IMR-90 (cell line): Measurements from ENCODE around the gene GBE1. TPM values are rescaled to one million over a fixed set of nuclear protein-coding genes. Genes with fewer than 3 reads are reported as not detected.

Source experiments
- ATAC-seq: fragments of 200-7000 bp; cut with Tn5 transposase; 2 replicates; pipeline ENCODE4 v1.9.1; 2020; ENCODE audit warnings: low read depth, mild to moderate bottlenecking, moderate library complexity
- BruUV-seq: library from RNA; stranded (reverse); fragments of 400-500 nt; replicated peaks from 2 replicates; lab custom pipeline; 2021; lab: Mats Ljungman, UMichigan
- CTCF ChIA-PET: fragments of 300-600 bp; formaldehyde crosslinking; extraction: SDS; loops from one replicate; lab custom pipeline; 2021; ENCODE audit warnings: antibody characterized with exemption; lab: Yijun Ruan, JAX
- POLR2A ChIA-PET: fragments of 300-600 bp; sonication (Branson Sonifier 250); formaldehyde crosslinking; loops from one replicate; lab custom pipeline; 2022; ENCODE audit warnings: antibody characterized with exemption; ENCODE audit not compliant: unreplicated experiment; lab: Charles Lee
- DNase-seq: peaks from one replicate; pipeline ENCODE4 v3.0.0; 2013
- H2AFZ ChIP-seq: replicated peaks from 2 replicates; pipeline ENCODE3; 2013; ENCODE audit warnings: low read length, mild to moderate bottlenecking; ENCODE audit not compliant: poor library complexity
- H2AK5ac ChIP-seq: 2 replicates; pipeline ENCODE4 v1.6.1; 2013; ENCODE audit warnings: low read depth, low read length, inconsistent platforms
- H2AK9ac ChIP-seq: replicated peaks from 2 replicates; pipeline ENCODE3; 2013; ENCODE audit warnings: mild to moderate bottlenecking, low read depth, low read length, moderate library complexity; ENCODE audit not compliant: poor library complexity
- H2BK120ac ChIP-seq: 2 replicates; pipeline ENCODE4 v1.6.1; 2013; ENCODE audit warnings: low read depth, low read length, inconsistent platforms
- H2BK15ac ChIP-seq: 3 replicates; pipeline ENCODE4 v1.6.1; 2013; ENCODE audit warnings: low read depth, low read length, inconsistent platforms
- H2BK20ac ChIP-seq: 2 replicates; pipeline ENCODE4 v1.6.1; 2013; ENCODE audit warnings: low read depth, mild to moderate bottlenecking, inconsistent platforms, low read length, moderate library complexity
- H2BK5ac ChIP-seq: 2 replicates; pipeline ENCODE4 v1.6.1; 2013; ENCODE audit warnings: mild to moderate bottlenecking, low read depth, low read length, inconsistent platforms; ENCODE audit not compliant: poor library complexity, severe bottlenecking
- H3K14ac ChIP-seq: replicated peaks from 2 replicates; pipeline ENCODE4 v1.6.1; 2013; ENCODE audit warnings: low read depth, low read length, inconsistent platforms
- H3K18ac ChIP-seq: 2 replicates; pipeline ENCODE4 v1.6.1; 2013; ENCODE audit warnings: low read depth, low read length, control low read depth
- H3K23ac ChIP-seq: 2 replicates; pipeline ENCODE4 v1.6.1; 2013; ENCODE audit warnings: low read depth, low read length, inconsistent platforms
- H3K27ac ChIP-seq: 2 replicates; pipeline ENCODE4 v1.5.1; 2013; ENCODE audit warnings: mild to moderate bottlenecking, control low read depth, low read length; ENCODE audit not compliant: insufficient read depth
- H3K27me3 ChIP-seq: 2 replicates; pipeline ENCODE4 v1.6.1; 2013; ENCODE audit warnings: low read length; ENCODE audit not compliant: control insufficient read depth, insufficient read depth
- H3K36me3 ChIP-seq: 2 replicates; pipeline ENCODE4 v1.6.1; 2013; ENCODE audit warnings: low read length, mixed read lengths; ENCODE audit not compliant: control insufficient read depth, insufficient read depth
- H3K4ac ChIP-seq: 2 replicates; pipeline ENCODE4 v1.6.1; 2013; ENCODE audit warnings: low read depth, low read length, inconsistent platforms
- H3K4me1 ChIP-seq: 2 replicates; pipeline ENCODE4 v1.6.1; 2013; ENCODE audit warnings: low read length, mixed read lengths; ENCODE audit not compliant: control insufficient read depth, insufficient read depth
- H3K4me2 ChIP-seq: 2 replicates; pipeline ENCODE4 v1.6.1; 2013; ENCODE audit warnings: low read depth, mild to moderate bottlenecking, control low read depth, low read length, moderate library complexity
- H3K4me3 ChIP-seq: 2 replicates; pipeline ENCODE4 v1.5.1; 2013; ENCODE audit warnings: low read depth, mild to moderate bottlenecking, control low read depth, low read length, moderate library complexity; ENCODE audit not compliant: insufficient read depth
- H3K56ac ChIP-seq: 2 replicates; pipeline ENCODE4 v1.6.1; 2013; ENCODE audit warnings: low read length, inconsistent platforms; ENCODE audit not compliant: insufficient read depth; ENCODE audit errors: extremely low read depth
- H3K79me1 ChIP-seq, 2 experiments: 2 replicates each; pipeline ENCODE4 v1.6.1; 2013; ENCODE audit warnings: low read length in 2 of 2, inconsistent platforms in 1 of 2, low read depth in 1 of 2
- H3K9ac ChIP-seq: 2 replicates; pipeline ENCODE4 v1.6.1; 2013; ENCODE audit warnings: low read depth, low read length, control low read depth
- H3K9me1 ChIP-seq: 2 replicates; pipeline ENCODE4 v1.6.1; 2013; ENCODE audit warnings: low read length, inconsistent platforms; ENCODE audit not compliant: insufficient read depth
- H3K9me3 ChIP-seq: 2 replicates; pipeline ENCODE4 v1.6.1; 2013; ENCODE audit warnings: low read length; ENCODE audit not compliant: control insufficient read depth, insufficient read depth
- H4K20me1 ChIP-seq: 2 replicates; pipeline ENCODE4 v1.6.1; 2013; ENCODE audit warnings: low read length, inconsistent platforms; ENCODE audit not compliant: insufficient read depth
- H4K5ac ChIP-seq: 2 replicates; pipeline ENCODE4 v1.6.1; 2013; ENCODE audit warnings: mild to moderate bottlenecking, low read depth, low read length, control low read depth
- H4K8ac ChIP-seq, 2 experiments: 2 replicates each; pipeline ENCODE4 v1.6.1; 2013; ENCODE audit warnings: low read depth in 2 of 2, low read length in 2 of 2, control low read depth in 1 of 2, inconsistent platforms in 1 of 2
- H4K91ac ChIP-seq: 2 replicates; pipeline ENCODE4 v1.6.1; 2013; ENCODE audit warnings: low read depth, low read length, inconsistent platforms; ENCODE audit not compliant: insufficient read depth
- BHLHE40 ChIP-seq: fragments of 150-350 bp; IDR thresholded peaks from 2 replicates; pipeline ENCODE4 v1.6.1; 2016; ENCODE audit warnings: mild to moderate bottlenecking, low read depth, low read length
- RCOR1 ChIP-seq: IDR thresholded peaks from 2 replicates; pipeline ENCODE4 v1.6.1; 2012; ENCODE audit warnings: mild to moderate bottlenecking, low read length, improper control_type of control experiment; ENCODE audit not compliant: insufficient replicate concordance
- WGBS, 2 experiments: methylation state at CpG; one replicate each; pipeline versions ENCODE4 v1.1.5 to v1.1.7; 2013; ENCODE audit warnings: missing lambda C conversion rate in 2 of 2; ENCODE audit not compliant: insufficient read length in 1 of 2; ENCODE audit errors: extremely low coverage in 2 of 2; 5-methylcytosine and 5-hydroxymethylcytosine counted together
- dilution Hi-C: fragments of 300-500 bp; cut with HindIII; formaldehyde crosslinking; loops from one replicate; pipeline ENCODE4 v1.14.3; 2018; ENCODE audit warnings: low sequenced_read_pairs; ENCODE audit not compliant: unreplicated experiment
- in situ Hi-C: fragments of 300-500 bp; cut with MboI; formaldehyde crosslinking; loops from 3 replicates; pipeline ENCODE4 v1.14.3; 2019; ENCODE audit warnings: low sequenced_read_pairs, inconsistent platforms, mixed read lengths
- intact Hi-C: fragments of 100-400 bp; cut with micrococcal nuclease; formaldehyde crosslinking; loops from 2 replicates; pipeline ENCODE4 v1.10.0; 2022
- polyA plus RNA-seq, 3 experiments: library from polyadenylated mRNA; depleted of rRNA; stranded (reverse); fragments of >200 nt; gene quantifications; 2 replicates each; pipeline ENCODE4 v1.2.3, GENCODE V29; 2012; ENCODE audit warnings: low replicate concordance in 1 of 3
- total RNA-seq: library from RNA; depleted of rRNA; stranded (reverse); fragments of >200 nt; gene quantifications from 2 replicates; pipeline ENCODE4 v1.2.3, GENCODE V29; 2012

The GBE1 gene
- total and polyA plus RNA-seq, 2 of the 4 experiments (the other 2 are of a cell fraction), result 36.7 to 90.3 TPM

DNA sequence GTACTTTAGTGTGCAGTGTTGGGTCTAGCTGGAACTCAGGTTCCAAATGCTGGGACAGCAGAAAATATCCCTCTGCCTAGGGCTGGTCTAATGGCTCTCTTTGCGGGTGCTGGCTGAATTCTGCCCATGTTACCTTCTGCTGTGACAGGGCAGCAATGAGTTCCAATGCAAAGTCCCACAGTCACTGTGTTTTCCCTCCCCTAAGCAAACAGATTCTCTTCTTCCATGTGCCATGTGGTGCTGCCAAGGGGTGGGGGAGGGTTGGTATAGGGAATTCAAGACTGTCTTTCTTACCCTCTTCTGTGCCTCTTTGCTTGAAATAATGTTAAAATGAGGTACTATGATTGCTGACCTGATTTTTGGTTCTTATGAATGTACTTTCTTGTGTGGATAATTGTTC lies 229.6 kb downstream of the GBE1 start:
- Histone ChIP-seq H3K18ac (no peak overlapping the region), H2BK5ac (no peak overlapping the region), H3K56ac (no peak overlapping the region), H3K4me1 (no peaks in the 10 kb centered on the region), H3K4me3 (no peak overlapping the region), H2BK120ac (no peak overlapping the region), H2BK15ac (no peak overlapping the region), H3K27me3 (no peaks in the 10 kb centered on the region), H3K79me1 (no peaks in the 10 kb centered on the region), H3K36me3 (peaks cover 13% of the 10 kb centered on the region), H4K5ac (no peak overlapping the region), H4K91ac (no peak overlapping the region), H2AK5ac (no peak overlapping the region), H4K20me1 (no peaks in the 10 kb centered on the region), H3K4me2 (no peak overlapping the region), H3K9me1 (no peaks in the 10 kb centered on the region; the same call in 1 of the 2 replicates), H3K14ac (no peak overlapping the region), H3K27ac (no peak overlapping the region), H3K4ac (no peak overlapping the region), H2BK20ac (no peak overlapping the region), H4K8ac (no peak overlapping the region), H2AFZ (no peak overlapping the region), H2AK9ac (no peak overlapping the region), H3K9ac (no peak overlapping the region), H3K9me3 (no peaks in the 10 kb centered on the region), H3K23ac (no peak overlapping the region)
- DNase-seq (no peak), ATAC-seq (no peak)
- ChIA-PET POLR2A (no interaction called here), CTCF (no interaction called here)
- in situ Hi-C loops (no loop called here), dilution Hi-C loops (no loop called here), intact Hi-C loops (no loop called here)
- TF ChIP-seq BHLHE40 (no peak), RCOR1 (no peak)
- no TSS peak for BruUV-seq
- WGBS, 2 experiments, result no CpG with 5 or more reads among the region's 1 CpG
